ENCODE results near the gene GP9.
"Not testable (repeated sequence)": the region's sequence is repeated elsewhere in the genome, so short reads cannot be mapped to it uniquely, and the experiment has no call there.

The GP9 gene

DNA sequence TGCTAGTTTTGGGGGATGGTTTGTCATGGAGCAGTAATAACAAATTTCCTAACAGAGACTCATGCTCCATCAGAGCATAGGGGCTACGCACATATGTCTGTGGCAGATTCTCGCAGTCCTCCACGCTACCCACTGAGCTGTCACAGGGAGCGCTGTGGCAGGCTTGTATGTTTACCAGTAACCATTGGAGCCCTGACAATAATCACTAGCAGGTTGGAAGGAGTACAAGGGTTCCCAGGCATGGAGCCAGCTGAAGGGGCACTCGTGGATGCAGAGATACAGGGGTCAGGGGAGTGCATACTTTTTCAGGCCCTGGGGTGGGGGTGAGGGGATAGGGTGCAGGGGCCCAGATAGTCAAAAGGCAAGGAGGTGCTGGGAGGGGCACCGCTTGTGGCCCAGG, 7.9 kb upstream of the GP9 start:
- DNase-seq: no peak

DNA sequence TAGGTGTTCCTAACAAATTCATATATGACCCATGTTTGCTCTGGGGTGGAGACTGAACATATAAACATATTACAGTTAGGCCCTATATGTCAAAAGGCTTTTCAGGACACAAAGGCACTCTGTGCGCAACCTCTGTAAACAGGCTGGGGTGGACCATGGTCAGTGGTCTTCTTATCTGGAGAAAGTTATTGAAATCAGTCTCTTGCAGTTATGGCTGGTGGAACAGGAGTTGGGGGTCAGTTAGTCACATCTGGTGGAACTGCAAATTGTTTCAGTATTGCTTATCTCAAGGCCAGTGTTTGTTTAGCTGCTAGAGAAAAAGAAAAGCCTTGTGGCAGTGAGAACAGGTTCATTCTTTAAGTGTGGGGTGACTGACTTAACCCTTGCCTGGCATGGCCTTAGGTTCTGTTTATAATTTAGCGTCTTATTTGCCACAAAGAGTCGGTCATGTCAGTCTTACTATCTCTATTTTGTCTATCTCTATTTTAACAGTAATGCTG, 5.9 kb upstream of the GP9 start:
- DNase-seq: no peak

DNA sequence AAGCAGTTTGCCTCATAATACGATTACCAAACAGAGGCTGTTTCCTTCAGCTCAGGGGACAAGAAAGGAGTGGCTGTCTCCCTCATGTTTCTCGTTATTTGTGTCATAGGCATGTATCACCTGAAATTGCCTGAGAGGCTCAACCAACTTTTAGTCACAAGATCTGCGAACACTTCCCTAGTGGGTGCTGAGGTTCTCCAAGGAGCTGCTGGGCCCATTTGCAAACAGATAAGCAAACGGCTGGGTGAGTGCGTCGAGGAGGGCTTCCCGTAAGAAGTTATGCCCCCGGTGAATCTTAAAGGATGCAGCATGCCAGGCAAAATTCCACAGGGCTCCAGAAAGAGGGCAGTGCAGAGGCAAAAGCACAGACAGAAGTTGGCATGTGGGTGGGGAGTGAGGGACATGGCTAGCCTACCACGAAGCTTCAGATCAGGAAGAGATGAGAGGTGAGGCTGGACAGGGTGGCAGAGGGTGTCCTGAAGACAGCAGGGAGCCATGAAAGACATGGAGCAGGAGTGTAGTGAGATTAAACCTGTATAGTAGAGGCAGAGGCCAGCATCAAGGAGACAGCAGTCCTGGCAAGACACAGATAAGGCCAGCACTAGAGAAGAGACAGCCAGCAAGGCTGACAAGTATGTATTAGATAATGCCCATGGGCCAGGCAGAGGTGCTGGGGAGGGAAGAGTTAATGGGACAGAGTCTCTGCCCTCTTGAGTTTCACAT, 4.0 kb upstream of the GP9 start:
- no peak for DNase-seq

DNA sequence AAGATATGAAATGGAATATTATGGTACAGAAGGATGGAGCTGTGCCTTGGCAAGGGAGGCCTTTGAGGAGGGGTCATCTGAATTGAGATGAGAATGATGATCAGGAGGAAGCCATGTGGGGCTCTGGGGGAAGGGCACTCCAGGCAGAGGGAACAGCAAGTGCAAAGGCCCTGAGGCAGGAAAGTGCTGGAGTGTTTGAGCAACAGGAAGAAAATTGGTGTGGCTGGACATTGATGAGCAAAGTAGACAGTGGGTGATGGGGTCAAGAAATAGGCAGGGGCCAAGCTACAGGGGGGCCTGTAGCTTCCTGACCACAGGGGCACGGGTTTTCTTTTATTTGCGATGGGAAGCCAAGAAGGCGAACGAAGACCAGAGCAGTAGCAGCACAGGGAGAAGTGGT, 3.3 kb upstream of the GP9 start:
- DNase-seq: no peak

DNA sequence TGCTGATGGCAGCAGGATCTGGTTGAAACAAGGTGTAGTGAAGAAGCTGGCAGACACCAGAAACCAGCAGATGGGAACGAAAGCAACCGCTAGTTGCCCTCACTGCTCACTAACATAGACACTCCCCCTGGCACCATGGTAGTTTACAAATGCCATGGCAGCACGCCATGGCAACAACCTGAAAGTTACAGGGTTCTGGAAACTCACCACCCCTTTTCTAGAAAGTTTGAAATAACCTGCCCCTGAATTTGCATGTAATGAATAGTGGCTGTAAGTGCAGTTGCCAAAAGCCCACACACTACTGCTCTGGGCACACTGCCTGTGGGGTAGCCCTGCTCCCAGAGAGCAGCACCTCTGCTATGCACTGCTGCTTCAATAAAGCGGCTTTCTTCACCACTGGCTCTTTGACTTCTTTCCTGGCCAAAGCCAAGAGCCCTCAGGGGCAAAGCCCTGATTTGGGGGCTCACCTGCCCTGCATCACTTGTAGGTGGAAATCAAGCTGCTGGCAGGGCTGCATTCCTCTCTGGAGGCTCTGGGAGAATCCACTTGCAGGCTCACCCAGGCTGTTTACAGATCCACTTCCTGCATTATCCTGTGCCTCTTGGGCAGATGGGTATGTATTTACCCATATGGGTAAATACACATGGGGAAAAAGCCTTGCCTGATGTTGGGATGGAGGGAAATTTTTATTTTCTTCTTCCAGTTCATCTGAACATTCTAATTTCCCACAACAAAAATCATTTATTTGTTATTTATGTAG, 2.0 kb upstream of the GP9 start:
- DNase-seq: peak in 1 of 5 donors; percentile 55

DNA sequence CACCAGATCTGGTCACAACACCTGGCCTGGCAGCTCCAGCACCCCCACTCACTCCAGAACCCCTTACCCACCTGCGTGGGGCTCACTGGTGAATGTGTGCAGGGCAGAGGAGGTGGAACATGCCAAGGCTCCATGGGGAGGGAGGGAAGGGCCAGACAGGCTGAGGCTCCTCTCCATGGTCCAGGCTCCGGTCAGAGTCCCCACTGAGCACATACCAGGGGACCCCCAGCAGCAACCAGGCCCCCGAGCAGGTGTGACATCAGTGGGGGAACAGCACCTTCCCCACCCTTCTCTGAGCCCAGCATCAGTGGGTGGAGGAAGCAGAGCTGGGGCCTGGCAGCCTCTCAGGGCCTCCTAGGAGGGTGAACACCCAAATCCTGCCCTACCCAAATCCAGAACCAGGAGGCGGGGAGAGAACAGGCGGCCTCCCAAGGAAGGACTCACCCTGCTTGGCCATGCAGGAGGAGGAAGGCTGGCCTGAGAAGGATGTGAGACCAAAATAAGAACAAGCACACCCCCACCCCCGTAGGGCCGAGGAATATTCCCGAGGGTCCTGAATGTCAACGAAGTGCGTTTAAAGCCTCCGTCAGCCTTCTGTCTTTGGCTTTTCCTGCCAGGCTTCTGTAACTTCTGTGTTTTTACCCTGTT, 1.1 kb upstream of the GP9 start:
- DNase-seq: no peak

DNA sequence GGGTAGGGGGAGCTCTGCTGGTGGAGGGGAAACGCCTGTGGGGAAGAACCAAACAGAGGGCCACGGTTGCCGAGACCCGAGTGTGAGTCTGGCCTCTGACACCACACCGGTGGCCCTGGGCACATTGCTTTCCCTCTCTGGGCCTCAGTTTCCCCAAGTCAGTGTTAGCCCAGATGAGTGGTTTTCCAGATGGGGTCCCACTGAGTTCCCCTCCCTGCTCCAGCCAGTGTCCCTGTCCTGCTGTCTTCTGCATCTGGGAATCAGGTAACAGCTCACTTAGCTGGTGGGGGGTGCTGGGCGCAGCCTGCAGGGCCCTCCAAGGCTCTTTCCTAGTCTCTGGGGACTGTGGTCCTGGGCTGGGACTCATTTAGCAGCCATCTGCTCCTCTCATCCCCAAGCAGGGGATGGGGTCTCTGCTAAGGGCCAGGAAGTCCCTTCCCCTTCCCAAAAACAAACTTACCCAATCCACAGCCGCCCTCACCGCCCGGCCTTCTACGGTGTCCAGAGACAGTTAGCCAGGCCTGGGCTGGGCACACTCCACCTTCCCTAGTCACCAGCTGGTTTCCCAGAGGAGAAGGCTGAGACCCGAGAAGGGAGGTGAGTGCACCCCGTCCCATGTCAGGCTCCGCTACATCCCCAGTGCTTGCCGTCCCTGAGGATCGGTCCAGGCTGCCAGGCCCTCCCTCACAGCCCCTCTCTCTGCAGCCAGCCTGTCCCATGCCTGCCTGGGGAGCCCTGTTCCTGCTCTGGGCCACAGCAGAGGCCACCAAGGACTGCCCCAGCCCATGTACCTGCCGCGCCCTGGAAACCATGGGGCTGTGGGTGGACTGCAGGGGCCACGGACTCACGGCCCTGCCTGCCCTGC, 676 bp downstream of the GP9 start:
- DNase-seq: no peak

DNA sequence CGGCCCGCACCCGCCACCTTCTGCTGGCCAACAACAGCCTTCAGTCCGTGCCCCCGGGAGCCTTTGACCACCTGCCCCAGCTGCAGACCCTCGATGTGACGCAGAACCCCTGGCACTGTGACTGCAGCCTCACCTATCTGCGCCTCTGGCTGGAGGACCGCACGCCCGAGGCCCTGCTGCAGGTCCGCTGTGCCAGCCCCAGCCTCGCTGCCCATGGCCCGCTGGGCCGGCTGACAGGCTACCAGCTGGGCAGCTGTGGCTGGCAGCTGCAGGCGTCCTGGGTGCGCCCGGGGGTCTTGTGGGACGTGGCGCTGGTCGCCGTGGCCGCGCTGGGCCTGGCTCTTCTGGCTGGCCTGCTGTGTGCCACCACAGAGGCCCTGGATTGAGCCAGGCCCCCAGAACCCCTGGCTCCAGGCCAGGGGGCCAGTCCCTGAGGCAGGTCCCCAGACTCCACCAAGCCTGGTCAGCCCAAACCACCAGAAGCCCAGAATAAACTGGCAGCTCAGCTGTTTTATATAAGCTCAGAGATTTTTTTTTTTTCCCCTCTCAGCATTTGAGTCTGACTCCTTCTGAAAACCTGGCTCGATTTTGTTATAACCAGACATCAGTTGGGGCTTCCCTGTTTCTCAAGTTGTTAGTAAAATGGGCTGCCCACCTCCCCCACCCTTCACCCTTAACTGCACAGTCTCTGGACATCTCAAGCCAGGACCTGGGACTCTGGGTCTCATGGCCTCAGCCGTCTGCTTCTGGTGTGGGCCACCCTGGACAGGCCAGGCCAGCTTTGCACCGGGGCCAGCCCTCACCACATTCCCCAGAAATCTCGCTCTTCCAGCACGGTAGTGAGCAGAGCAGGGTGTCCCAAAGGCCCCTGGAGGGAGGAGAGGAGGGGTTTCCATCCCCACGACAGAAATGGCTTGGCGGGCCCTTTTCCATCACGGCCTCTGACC, 1.6 kb downstream of the GP9 start:
- DNase-seq: no peak

DNA sequence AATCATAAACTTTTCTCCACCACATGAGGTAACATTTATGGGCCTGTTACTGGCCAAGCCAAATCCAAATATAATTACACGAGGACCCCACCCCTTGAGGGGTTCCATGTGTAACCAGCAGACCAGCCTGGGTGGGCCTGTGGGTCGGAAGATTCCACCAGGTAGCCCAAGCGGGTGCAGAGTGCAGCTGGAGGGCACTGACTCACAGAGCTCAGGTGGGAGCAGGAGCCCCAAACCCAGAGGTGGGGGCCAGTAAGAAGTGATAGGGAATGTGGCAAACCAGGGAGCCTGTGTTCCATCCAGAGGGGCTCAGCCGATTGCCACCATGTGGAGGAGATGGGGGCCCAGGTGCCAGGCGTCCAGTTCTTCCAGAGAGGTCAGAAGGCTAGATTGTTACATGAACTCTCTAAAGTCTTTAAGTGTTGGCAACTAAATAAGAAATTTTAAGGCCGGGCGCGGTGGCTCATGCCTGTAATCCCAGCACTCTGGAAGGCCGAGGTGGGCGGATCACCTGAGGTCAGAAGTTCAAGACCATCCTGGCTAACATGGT, 2.6 kb downstream of the GP9 start:
- DNase-seq: no peak

DNA sequence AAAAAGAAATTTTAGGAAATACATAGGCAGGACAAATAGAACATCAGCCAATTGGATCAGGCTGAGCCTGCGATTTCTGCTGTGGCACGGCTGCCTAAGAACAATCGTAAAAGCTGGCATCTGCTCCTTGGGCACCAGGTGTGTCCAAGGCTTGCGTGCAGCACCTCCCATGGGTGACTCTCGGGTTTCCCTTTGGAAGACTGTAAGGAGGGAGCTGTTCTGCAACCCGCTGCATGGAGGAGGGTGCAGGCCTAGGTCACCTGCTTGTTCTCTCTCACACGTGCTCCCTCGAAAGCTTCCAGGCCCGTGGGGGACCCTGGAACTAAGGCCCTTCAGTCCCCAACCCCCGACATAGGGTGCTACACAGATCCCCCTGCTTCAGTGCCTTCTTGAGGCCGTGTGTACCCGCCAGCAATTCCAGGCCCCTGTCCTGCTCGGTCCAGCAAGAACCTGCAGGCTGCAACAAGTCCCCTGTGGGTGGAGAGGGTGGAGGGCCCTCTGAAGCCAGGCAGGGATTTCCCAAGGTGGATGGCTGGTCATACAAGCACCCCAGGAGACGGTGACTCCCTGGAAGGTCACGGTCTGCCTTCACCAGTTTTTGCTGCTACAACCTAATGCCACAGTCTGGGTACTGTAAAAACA, 3.4 kb downstream of the GP9 start:
- DNase-seq: no peak

DNA sequence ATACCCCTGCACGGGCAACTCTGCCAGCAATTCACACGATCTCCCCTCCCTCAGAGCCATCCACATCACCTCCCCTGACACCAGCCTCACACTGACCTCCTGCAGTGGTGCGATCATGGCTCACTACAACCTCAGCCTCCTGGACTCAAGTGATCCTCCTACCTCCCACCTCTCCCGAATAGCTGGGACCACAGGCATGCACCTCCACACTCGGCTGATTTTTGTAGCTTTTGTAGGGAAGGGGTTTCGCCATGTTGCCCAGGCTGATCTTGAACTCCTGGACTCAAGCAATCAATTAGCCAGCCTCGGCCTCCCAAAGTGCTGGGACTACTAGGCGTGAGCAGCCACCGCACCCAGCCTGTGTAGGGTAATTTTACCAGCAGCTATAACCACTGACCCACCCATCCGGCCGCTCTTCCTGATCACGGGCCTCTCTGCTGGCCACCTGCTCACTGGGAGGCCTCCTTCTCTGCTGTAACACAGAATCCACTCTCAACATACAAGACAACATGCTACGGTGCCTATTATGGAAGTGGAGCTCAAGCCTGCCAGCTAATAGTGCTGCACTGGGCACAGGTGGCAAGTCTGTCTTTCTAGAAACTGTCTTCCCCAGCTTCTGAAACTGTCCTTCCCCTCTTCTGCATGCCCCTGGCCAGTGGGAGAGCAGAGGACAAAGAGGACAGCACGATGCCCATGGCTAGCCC, 4.6 kb downstream of the GP9 start:
- DNase-seq: no peak

DNA sequence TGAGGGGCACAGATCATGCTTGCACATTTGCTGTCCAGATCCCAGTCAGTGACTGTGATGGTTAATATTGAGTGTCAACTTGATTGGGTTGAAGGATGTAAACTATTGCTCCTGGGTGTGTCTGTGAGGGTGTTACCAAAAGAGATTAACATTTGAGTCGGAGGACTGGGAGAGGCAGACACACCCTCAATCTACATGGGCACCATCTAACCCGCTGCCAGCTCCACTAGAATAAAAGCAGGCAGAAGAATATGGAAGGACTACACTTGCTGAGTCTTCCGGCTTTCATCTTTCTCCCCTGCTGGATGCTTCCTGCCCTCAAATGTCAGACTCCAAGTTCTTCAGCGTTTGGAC, 5.1 kb downstream of the GP9 start:
- DNase-seq: no peak

DNA sequence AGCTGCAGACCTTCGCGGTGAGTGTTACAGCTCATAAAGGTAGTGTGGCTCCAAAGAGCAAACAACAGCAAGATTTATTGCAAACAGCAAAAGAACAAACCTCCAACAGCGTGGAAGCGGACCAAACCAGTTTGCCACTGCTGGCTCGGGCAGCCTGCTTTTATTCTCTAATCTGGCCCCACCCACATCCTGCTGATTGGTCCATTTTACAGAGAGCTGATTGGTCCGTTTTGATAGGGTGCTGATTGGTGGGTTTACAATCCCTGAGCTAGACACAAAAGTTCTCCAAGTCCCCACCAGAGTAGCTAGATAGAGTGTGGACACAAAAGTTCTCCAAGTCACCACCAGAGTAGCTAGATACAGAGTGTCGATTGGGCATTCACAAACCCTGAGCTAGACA, 7.1 kb downstream of the GP9 start:
- DNase-seq: not testable (repeated sequence)

DNA sequence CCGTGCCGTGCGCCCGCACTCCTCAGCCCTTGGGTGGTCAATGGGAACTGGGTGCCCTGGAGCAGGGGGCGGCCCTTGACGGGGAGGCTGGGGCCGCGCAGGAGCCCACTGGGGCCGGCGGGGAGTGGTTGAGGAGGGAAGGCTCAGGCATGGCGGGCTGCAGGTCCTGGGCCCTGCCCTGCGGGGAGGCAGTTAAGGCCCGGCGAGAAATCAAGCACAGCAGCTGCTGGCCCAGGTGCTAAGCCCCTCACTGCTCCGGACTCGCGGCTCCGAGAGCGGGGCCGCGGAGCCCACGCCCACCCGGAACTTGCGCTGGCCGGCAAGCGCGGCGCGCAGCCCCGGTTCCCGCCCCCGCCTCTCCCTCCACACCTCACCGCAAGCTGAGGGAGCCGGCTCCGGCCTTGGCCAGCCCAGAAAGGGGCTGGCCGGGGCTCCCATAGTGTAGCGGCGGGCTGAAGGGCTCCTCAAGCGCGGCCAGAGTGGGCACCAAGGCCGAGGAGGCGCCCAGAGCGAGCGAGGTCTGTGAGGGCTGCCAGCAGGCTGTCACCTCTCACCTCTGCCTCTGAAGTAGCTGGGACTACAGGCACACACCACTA, 7.8 kb downstream of the GP9 start:
- no peak for DNase-seq

DNA sequence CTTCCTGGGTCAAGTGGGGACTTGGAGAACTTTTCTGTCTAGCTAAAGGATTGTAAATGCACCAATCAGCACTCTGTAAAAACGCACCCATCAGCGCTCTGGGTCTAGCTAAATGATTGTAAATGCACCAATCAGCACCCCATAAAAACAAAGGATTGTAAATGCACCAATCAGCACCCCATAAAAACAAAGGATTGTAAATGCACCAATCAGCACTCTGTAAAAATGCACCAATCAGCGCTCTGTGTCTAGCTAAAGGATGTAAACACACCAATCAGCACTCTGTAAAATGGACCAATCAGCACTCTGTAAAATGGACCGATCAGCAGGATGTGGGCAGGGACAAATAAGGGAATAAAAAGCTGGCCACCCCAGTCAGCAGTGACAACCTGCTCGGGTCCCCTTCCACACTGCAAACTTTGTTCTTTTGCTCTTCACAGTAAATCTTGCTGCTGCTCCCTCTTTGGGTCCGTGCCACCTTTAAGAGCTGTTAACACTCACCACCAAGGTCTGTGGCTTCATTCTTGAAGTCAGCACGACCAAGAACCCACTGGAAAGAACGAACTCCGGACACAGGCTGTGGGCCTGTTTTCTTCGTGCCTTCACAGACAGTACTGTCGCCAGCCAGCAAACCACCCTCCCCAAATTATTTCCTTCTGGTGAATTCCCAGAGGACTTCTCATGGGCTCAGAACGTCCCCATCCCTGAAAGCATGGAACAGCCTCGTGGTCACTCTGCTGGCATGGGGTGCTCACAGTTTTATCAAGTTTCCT, 8.9 kb downstream of the GP9 start:
- not testable (repeated sequence) for DNase-seq

DNA sequence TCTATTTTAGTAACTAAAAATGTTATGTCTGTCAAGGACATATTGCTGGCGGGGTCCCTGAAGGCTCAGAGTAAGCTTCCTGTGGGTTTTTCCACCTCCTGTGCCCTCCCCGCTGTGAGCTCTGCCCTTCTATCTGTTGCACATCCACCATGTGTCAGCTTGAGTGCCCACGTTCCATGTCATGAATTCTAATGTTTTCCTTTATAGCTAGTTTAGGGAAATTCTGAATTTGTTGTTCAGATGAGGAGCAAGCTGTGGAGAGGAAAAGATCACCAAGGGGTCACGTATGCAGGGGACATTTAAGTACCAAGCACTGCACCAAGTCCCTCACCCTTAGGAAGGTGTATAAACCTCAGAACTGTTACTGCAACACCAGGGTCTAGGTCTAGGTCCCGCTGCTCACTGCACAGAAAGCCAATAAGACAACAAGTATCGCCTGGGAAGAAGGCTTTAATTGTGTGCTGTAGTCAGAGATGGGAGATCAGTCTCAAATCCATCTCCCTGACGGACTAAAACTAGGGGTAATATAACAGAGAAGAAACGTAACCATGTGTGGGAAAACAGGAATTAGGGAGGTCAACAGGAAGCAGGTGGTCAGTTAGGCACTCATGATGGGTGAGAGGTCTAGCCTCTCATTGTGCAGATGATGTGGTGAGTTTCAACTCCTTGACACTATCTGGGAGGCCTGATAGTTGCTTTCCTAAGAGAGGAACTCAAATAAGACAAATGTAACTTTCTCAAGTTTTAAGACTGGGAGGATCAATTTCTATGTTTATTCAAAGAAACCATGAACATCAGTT, 9.7 kb downstream of the GP9 start:
- DNase-seq: no peak

DNA sequence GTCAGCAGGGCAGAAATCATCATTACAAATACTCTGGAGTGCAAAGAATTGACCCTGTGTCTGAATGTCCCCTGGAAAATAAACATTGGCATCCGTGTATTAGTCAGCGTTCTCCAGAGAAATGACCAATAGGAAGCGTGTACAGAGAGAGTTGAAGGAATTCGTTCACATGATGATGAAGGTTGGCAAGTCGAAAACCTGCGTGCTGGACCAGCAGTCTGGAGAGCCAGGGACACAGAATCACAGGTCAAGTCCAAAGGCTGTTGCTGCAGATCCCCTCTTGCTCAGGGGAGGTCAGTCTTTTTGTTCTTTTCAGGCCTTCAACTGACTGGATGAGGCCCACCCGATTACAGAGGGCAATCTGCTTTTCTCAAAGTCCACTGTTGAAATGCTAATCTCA, 16.6 kb downstream of the GP9 start:
- DNase-seq: no peak

DNA sequence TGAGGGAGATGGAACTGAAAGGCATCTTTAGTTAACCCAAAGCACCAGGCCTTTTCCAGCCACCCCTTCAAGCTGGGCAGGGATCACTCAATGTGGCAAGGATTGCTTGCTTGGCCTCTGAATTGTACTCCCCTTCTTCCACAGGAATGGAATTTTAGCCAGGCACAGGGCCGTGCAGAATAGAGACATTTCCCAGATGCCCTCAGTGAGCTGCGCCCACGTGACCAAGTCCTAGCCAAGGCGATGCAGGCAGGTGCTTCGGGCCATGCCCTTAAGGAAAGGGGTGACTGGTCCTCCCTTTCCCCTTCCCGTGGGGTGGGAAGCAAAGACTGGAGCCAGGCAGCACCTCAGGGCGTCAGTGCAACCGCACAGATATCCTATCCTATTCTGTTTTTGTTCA, 17.9 kb downstream of the GP9 start:
- no peak for DNase-seq
